ES-I3 (cell line): ENCODE data around the gene ANKRD13B.
A peak's percentile ranks its signal among the peaks of the same experiment; 100 is the strongest.

Experiments used
- H3K36me3 ChIP-seq: 2 replicates; pipeline ENCODE4 v1.6.1; 2013; ENCODE audit warnings: mild to moderate bottlenecking, low read length, control low read depth, moderate library complexity; ENCODE audit not compliant: insufficient read depth
- H3K4me1 ChIP-seq: 2 replicates; pipeline ENCODE4 v1.6.1; 2013; ENCODE audit warnings: mild to moderate bottlenecking, control low read depth, low read length; ENCODE audit not compliant: insufficient read depth
- H3K9ac ChIP-seq: 2 replicates; pipeline ENCODE4 v1.6.1; 2013; ENCODE audit warnings: low read depth, mild to moderate bottlenecking, low read length, moderate library complexity
- H3K9me3 ChIP-seq: 2 replicates; pipeline ENCODE4 v1.6.1; 2013; ENCODE audit warnings: mild to moderate bottlenecking, low read length, moderate library complexity; ENCODE audit not compliant: control insufficient read depth, insufficient read depth

Gene ANKRD13B

GRCh38 chr17:29611351-29612093, 18.6 kb downstream of the ANKRD13B start:
- H3K4me1 ChIP-seq = peaks cover 14% of the 10 kb centered on the region; the same call in 1 of the 2 replicates
- peaks cover 3% of the 10 kb centered on the region; the same call in 1 of the 2 replicates for H3K9me3 ChIP-seq
- H3K9ac ChIP-seq = no peak overlapping the region
- H3K36me3 ChIP-seq = no peaks in the 10 kb centered on the region

GRCh38 chr17:29612094-29612403, 19.1 kb downstream of the ANKRD13B start:
- H3K9ac ChIP-seq = no peak overlapping the region
- peaks cover 3% of the 10 kb centered on the region; the same call in 1 of the 2 replicates for H3K9me3 ChIP-seq
- H3K4me1 ChIP-seq = peaks cover 16% of the 10 kb centered on the region; the same call in 1 of the 2 replicates
- no peaks in the 10 kb centered on the region for H3K36me3 ChIP-seq

GRCh38 chr17:29612404-29613280, 19.7 kb downstream of the ANKRD13B start:
- no peaks in the 10 kb centered on the region for H3K36me3 ChIP-seq
- peaks cover 16% of the 10 kb centered on the region; the same call in 1 of the 2 replicates for H3K4me1 ChIP-seq
- H3K9ac ChIP-seq = no peak overlapping the region
- peaks cover 3% of the 10 kb centered on the region; the same call in 1 of the 2 replicates for H3K9me3 ChIP-seq

- peaks cover 3% of the 10 kb centered on the region; the same call in 1 of the 2 replicates for H3K9me3 ChIP-seq
- H3K9ac ChIP-seq = peak overlapping the region; percentile 44; the same call in 1 of the 2 replicates
- no peaks in the 10 kb centered on the region for H3K36me3 ChIP-seq
- H3K4me1 ChIP-seq = peaks cover 18% of the 10 kb centered on the region; the same call in 1 of the 2 replicates
Measured at GRCh38 chr17:29613352-29613837, 20.5 kb downstream of the ANKRD13B start.

- Histone ChIP-seq H3K4me1 (peaks cover 20% of the 10 kb centered on the region; the same call in 1 of the 2 replicates), H3K36me3 (no peaks in the 10 kb centered on the region), H3K9ac (peak overlapping the region; percentile 44; the same call in 1 of the 2 replicates), H3K9me3 (peaks cover 3% of the 10 kb centered on the region; the same call in 1 of the 2 replicates)
Measured at GRCh38 chr17:29613856-29614255, 20.9 kb downstream of the ANKRD13B start.

- Histone ChIP-seq H3K9me3 (peaks cover 3% of the 10 kb centered on the region; the same call in 1 of the 2 replicates), H3K9ac (peak overlapping the region; percentile 73; the same call in 1 of the 2 replicates), H3K36me3 (no peaks in the 10 kb centered on the region), H3K4me1 (peaks cover 23% of the 10 kb centered on the region)
Measured at GRCh38 chr17:29614349-29615047, 21.6 kb downstream of the ANKRD13B start.

GRCh38 chr17:29615048-29615385, 22.1 kb downstream of the ANKRD13B start:
- H3K9ac ChIP-seq = peak overlapping the region; percentile 73; the same call in 1 of the 2 replicates
- peaks cover 3% of the 10 kb centered on the region; the same call in 1 of the 2 replicates for H3K9me3 ChIP-seq
- H3K36me3 ChIP-seq = no peaks in the 10 kb centered on the region
- peaks cover 28% of the 10 kb centered on the region for H3K4me1 ChIP-seq

- no peaks in the 10 kb centered on the region for H3K36me3 ChIP-seq
- peak overlapping the region; percentile 73 for H3K9ac ChIP-seq
- H3K4me1 ChIP-seq = peaks cover 35% of the 10 kb centered on the region
- H3K9me3 ChIP-seq = peaks cover 3% of the 10 kb centered on the region; the same call in 1 of the 2 replicates
Measured at GRCh38 chr17:29615492-29616299, 22.8 kb downstream of the ANKRD13B start.

- Histone ChIP-seq H3K36me3 (no peaks in the 10 kb centered on the region), H3K9ac (peak overlapping the region; percentile 73), H3K4me1 (peaks cover 42% of the 10 kb centered on the region), H3K9me3 (peaks cover 3% of the 10 kb centered on the region; the same call in 1 of the 2 replicates)
Measured at GRCh38 chr17:29616300-29617048, 23.5 kb downstream of the ANKRD13B start.

GRCh38 chr17:29617125-29617480, 24.2 kb downstream of the ANKRD13B start:
- H3K9me3 ChIP-seq = peaks cover 3% of the 10 kb centered on the region; the same call in 1 of the 2 replicates
- peaks cover 46% of the 10 kb centered on the region for H3K4me1 ChIP-seq
- H3K9ac ChIP-seq = peak overlapping the region; percentile 73

GRCh38 chr17:29617481-29618271, 24.7 kb downstream of the ANKRD13B start:
- Histone ChIP-seq H3K9me3 (peaks cover 2% of the 10 kb centered on the region; the same call in 1 of the 2 replicates), H3K36me3 (no peaks in the 10 kb centered on the region), H3K9ac (peak overlapping the region; percentile 73), H3K4me1 (peaks cover 46% of the 10 kb centered on the region)

More at GRCh38 chr17:29617125-29617480, 24.2 kb downstream of the ANKRD13B start:
- no peaks in the 10 kb centered on the region for H3K36me3 ChIP-seq
